ENCODE results near the gene CD320.

The CD320 gene

DNA sequence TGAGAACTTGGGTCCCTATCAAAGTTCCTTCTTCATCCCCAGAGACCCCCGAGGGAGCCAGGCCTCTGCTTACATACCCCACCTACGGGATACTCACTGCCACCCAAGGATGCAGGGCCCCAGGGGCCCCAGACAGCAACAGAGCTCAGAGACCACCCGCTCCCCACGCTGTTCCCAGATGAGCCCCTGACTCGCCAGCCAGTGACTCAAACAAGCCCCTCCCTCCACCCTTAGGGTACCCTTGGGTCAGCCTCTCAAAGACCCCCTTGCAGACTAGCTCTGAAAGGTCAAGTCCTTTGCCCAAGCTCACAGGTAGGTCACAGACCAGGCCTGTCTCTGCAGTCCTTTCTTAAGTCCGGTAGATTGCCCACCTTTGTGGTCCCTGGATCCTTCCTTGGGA, 45.7 kb downstream of the CD320 start:
- TF ChIP-seq, protein P1, sequence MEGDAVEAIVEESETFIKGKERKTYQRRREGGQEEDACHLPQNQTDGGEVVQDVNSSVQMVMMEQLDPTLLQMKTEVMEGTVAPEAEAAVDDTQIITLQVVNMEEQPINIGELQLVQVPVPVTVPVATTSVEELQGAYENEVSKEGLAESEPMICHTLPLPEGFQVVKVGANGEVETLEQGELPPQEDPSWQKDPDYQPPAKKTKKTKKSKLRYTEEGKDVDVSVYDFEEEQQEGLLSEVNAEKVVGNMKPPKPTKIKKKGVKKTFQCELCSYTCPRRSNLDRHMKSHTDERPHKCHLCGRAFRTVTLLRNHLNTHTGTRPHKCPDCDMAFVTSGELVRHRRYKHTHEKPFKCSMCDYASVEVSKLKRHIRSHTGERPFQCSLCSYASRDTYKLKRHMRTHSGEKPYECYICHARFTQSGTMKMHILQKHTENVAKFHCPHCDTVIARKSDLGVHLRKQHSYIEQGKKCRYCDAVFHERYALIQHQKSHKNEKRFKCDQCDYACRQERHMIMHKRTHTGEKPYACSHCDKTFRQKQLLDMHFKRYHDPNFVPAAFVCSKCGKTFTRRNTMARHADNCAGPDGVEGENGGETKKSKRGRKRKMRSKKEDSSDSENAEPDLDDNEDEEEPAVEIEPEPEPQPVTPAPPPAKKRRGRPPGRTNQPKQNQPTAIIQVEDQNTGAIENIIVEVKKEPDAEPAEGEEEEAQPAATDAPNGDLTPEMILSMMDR (IDR thresholded peaks at IDR 0.05; ENCODE audit: low read depth, low read length), result no peak
- no peak overlapping the region for H3K4me3 ChIP-seq (ENCODE audit: low read depth, low read length)
- in situ Hi-C loops (cut with HindIII; ENCODE audit: low sequenced_read_pairs), result no loop called here
- DNase-seq (ENCODE audit: low read depth, low spot score), result no peak

- H3K4me3 ChIP-seq (ENCODE audit: low read depth, low read length), result no peak overlapping the region
- TF ChIP-seq, protein P1 (IDR thresholded peaks at IDR 0.05; ENCODE audit: low read depth, low read length), result no peak
- no peak for DNase-seq (ENCODE audit: low read depth, low spot score)
- in situ Hi-C loops (cut with HindIII; ENCODE audit: low sequenced_read_pairs), result no loop called here
These were observed 46.3 kb downstream of the CD320 start for GRCh38 chr19:8261881-8262280.

GRCh38 chr19:8261347-8261746, 46.8 kb downstream of the CD320 start:
- DNase-seq (ENCODE audit: low read depth, low spot score), result no peak
- H3K4me3 ChIP-seq (ENCODE audit: low read depth, low read length), result no peak overlapping the region
- in situ Hi-C loops (cut with HindIII; ENCODE audit: low sequenced_read_pairs), result no loop called here
- TF ChIP-seq, protein P1 (IDR thresholded peaks at IDR 0.05; ENCODE audit: low read depth, low read length), result no peak

DNA sequence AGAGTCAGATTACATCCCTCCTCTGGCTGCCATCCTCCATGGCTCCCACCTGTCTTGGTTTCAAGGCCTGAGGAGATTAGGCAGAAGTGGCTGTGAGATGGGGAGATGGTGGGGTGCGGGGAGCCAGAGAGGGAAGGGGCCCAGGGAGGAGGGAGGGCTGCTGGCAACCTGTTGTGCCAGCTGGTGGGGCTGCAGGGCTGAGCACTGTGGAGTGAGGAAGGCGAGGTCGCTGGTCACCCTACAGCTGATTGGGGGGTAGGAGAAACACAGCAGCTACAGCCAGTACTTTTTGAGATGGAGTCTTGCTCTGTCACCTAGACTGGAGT, 48.3 kb downstream of the CD320 start:
- DNase-seq (ENCODE audit: low read depth, low spot score), result no peak
- H3K4me3 ChIP-seq (ENCODE audit: low read depth, low read length), result no peak overlapping the region
- TF ChIP-seq, protein P1 (IDR thresholded peaks at IDR 0.05; ENCODE audit: low read depth, low read length), result no peak
- in situ Hi-C loops (cut with HindIII; ENCODE audit: low sequenced_read_pairs), result no loop called here

GRCh38 chr19:8259142-8259921, 48.8 kb downstream of the CD320 start:
- in situ Hi-C loops (cut with HindIII; ENCODE audit: low sequenced_read_pairs), result no loop called here
- TF ChIP-seq, protein P1 (IDR thresholded peaks at IDR 0.05; ENCODE audit: low read depth, low read length), result no peak
- no peak for DNase-seq (ENCODE audit: low read depth, low spot score)
- no peak overlapping the region for H3K4me3 ChIP-seq (ENCODE audit: low read depth, low read length)

- DNase-seq (ENCODE audit: low read depth, low spot score), result no peak
- in situ Hi-C loops (cut with HindIII; ENCODE audit: low sequenced_read_pairs), result no loop called here
These were observed 51.1 kb downstream of the CD320 start for GRCh38 chr19:8257052-8257443.

More at GRCh38 chr19:8257052-8257443, 51.1 kb downstream of the CD320 start:
- TF ChIP-seq, protein P1 (IDR thresholded peaks at IDR 0.05; ENCODE audit: low read depth, low read length), result no peak
- H3K4me3 ChIP-seq (ENCODE audit: low read depth, low read length), result no peak overlapping the region
